GOT3 (cell line): ENCODE results near the gene IL10RA.

ENCODE experiments used
- DNase-seq: peaks from one replicate; lab custom pipeline; 2025; ENCODE audit warnings: mixed read lengths; lab: John Stamatoyannopoulos, UW

IL10RA gene

DNA sequence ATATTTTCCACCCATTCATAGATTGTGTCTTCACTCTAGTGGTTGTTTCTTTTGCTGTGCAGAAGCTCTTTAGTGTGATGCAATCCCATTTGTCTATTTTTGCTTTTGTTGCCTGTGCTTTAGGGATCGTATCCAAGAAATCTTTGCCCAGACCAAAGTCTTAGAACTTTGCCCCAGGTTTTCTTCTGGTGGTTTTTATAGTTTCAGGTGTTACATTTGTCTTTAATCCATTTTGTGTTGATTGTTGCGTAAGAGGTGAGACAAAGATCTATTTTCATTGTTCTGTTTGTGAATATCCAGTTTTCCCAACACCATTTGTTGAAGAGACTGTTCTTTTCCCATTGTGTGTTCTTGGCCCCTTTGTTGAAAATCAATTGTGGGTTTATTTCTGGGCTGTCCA is 6.4 kb downstream of the IL10RA start:
- no peak for DNase-seq

DNA sequence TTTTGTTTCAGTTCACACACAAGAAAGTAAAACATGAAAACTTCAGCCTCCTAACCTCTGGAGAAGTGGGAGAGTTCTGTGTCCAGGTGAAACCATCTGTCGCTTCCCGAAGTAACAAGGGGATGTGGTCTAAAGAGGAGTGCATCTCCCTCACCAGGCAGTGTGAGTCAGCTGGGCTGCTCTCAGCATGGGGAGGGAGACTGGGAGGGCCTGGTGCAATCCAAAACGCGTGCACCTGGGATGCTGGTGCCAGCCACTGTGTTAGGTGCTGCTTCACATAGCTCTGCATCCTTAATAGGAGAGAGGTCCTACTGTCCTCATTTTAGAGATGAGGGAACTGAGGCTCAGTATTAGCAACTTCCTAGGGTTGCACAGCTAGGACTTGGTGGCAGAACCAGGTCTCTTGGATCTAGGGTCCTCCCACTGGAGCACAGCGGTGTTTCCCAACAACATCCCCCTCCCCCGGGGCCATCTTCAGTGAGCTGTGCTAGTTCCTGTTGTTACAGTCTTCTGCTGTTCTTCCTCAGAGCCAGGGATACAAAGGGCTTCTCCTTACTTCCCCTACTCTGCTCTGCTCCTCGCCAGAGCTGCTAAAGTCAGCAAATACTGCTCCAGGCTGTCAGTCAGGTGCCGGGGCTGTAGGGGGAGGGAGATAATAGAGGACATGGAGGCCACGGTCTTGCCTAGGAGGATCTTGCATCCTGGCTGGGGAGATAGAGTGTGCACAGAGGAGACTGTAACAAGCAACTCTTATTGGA is 8.0 kb downstream of the IL10RA start:
- DNase-seq, result no peak

DNA sequence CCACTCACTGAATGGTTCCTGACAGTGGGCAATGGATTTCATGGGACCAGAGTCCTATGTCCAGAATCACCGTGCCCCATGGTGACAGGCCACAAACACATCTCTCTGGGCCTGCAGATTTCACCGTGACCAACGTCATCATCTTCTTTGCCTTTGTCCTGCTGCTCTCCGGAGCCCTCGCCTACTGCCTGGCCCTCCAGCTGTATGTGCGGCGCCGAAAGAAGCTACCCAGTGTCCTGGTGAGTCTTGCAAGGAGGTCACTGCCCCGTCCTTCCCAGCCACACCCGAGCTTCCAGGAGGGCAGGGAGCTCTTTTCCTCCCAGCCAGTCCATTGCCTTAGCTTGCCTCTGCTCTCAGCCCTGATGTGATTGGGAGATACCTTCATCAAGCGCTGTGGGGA is 9.3 kb downstream of the IL10RA start:
- DNase-seq, result no peak

DNA sequence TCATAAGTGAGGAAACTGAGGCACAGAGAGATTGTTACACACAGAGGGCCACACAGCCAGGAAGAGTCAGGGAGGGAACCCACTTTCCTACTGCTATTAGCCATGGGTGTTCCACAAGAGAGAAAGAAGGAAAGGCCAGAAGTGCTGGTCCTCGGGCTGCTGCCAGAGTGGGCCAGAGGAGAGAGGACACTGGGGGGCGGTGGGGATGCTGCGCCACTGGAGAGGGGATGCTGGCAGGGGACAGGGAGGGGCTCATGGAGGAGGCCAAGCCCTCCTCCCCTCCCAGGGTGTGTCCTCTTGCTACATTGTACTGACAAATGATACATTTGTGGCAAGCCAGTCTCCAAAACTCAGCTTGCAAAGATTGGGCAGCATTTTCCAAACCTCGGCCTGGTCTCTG is 9.9 kb downstream of the IL10RA start:
- DNase-seq, result no peak

DNA sequence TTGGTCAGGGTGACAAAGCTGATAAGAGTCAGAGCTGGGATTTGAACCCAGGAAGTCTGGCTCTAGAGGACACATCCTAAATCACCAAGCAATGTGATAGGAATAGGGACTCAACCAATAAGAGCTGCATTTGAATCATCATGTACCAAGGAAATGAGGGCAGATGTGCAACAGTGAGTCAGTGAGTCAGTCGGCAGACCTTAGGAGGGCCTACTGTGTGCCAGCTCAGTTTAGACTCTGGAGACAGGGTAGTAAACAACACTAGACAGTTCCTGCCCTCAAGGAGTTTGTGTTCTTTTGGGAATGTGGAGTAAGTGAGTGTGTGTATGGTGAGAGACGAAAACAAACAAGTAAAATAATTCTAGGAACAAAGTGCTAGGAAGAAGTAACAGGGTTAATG is 11.2 kb downstream of the IL10RA start:
- no peak for DNase-seq

DNA sequence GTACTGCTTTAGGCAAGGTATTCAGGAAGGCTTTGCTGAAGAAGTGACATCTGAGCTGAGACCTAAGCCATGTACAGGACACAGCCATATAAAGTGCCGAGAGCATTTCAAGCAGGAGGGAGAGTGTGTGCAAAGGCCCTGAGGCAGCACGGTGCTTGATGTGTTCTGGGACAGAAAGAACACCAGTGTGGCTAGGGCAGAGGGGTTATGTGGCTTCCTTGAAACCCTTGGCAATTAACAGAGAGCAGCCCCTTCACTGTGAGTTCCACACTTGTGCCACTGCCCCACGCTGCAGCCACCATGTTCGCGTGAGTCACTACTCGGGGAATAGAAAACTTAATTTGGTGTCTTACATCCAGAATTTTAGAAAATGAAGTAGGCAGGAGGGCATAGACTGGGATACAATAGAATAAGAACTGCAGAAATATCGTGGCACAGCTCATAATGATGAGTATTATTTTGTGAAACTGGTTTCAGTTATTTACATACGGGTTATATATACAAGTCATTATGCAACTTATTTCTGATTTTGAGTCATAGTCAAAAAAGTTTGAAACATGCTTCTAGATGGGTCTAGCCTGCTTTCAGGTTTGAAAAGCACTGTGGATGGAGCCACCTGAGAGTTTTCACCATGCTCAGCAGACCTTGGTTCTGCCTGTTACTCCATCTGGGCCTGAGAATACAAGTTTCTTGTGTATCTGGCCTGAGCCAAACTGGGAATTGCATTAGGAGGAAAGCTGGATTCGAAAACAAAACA is 11.8 kb downstream of the IL10RA start:
- DNase-seq, result no peak

DNA sequence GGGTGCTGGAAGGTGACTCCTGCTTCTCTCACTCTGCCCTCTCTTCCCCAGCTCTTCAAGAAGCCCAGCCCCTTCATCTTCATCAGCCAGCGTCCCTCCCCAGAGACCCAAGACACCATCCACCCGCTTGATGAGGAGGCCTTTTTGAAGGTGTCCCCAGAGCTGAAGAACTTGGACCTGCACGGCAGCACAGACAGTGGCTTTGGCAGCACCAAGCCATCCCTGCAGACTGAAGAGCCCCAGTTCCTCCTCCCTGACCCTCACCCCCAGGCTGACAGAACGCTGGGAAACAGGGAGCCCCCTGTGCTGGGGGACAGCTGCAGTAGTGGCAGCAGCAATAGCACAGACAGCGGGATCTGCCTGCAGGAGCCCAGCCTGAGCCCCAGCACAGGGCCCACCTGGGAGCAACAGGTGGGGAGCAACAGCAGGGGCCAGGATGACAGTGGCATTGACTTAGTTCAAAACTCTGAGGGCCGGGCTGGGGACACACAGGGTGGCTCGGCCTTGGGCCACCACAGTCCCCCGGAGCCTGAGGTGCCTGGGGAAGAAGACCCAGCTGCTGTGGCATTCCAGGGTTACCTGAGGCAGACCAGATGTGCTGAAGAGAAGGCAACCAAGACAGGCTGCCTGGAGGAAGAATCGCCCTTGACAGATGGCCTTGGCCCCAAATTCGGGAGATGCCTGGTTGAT is 12.6 kb downstream of the IL10RA start:
- no peak for DNase-seq

DNA sequence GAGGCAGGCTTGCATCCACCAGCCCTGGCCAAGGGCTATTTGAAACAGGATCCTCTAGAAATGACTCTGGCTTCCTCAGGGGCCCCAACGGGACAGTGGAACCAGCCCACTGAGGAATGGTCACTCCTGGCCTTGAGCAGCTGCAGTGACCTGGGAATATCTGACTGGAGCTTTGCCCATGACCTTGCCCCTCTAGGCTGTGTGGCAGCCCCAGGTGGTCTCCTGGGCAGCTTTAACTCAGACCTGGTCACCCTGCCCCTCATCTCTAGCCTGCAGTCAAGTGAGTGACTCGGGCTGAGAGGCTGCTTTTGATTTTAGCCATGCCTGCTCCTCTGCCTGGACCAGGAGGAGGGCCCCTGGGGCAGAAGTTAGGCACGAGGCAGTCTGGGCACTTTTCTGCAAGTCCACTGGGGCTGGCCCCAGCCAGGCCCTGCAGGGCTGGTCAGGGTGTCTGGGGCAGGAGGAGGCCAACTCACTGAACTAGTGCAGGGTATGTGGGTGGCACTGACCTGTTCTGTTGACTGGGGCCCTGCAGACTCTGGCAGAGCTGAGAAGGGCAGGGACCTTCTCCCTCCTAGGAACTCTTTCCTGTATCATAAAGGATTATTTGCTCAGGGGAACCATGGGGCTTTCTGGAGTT is 13.3 kb downstream of the IL10RA start:
- DNase-seq, result no peak

DNA sequence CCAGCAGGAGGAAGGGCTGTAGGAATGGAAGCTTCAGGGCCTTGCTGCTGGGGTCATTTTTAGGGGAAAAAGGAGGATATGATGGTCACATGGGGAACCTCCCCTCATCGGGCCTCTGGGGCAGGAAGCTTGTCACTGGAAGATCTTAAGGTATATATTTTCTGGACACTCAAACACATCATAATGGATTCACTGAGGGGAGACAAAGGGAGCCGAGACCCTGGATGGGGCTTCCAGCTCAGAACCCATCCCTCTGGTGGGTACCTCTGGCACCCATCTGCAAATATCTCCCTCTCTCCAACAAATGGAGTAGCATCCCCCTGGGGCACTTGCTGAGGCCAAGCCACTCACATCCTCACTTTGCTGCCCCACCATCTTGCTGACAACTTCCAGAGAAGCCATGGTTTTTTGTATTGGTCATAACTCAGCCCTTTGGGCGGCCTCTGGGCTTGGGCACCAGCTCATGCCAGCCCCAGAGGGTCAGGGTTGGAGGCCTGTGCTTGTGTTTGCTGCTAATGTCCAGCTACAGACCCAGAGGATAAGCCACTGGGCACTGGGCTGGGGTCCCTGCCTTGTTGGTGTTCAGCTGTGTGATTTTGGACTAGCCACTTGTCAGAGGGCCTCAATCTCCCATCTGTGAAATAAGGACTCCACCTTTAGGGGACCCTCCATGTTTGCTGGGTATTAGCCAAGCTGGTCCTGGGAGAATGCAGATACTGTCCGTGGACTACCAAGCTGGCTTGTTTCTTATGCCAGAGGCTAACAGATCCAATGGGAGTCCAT is 14.1 kb downstream of the IL10RA start:
- no peak for DNase-seq

DNA sequence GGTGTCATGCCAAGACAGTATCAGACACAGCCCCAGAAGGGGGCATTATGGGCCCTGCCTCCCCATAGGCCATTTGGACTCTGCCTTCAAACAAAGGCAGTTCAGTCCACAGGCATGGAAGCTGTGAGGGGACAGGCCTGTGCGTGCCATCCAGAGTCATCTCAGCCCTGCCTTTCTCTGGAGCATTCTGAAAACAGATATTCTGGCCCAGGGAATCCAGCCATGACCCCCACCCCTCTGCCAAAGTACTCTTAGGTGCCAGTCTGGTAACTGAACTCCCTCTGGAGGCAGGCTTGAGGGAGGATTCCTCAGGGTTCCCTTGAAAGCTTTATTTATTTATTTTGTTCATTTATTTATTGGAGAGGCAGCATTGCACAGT is 14.6 kb downstream of the IL10RA start:
- no peak for DNase-seq

DNA sequence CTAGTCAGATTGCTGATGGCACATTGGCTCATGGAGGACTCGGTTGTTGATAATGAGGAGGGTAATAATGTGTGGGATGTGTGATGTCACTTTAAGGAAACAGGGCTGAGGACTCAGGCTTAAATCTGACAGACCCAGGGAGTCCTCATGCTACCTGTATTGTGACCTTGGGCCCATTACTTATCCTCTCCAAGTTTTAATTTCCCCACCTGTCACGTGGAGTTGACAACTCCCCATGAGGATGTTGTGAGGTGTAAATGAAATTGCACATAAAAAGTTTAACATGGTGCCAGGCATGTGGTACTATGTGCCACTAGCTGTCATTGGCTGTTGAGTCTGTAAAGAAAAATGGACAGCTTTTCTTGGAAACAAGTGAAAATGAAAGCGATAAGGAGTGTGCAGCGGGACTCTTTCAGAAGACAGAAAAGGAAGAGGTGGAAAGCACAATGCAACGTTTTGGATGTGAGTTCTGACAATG is 15.3 kb downstream of the IL10RA start:
- DNase-seq, result no peak

DNA sequence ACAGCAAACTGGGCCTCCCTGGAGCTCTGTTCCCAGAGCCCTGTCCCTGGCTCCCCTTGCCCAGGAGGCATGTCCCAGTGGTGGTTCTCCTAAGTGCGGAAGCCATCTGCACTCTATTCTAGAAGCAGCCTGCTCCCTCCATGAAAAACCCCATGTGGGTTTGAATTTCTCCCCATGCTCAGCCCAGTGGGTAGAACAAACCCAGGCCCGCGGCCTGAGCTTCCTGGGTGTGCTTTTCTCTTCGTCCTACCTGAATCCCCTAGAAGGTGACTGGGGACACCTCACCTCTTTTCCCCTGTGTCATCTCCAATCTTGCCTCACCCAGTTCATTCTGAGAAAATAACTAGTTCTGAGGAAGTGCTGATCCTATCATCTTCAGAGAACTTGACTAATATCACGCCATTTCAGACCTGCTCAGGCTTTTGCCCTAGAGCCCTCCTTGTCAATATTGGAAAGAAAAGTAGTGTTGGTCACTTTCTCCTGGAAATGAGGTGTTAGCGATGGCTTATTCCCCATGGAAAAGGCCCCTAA is 15.9 kb downstream of the IL10RA start:
- no peak for DNase-seq

DNA sequence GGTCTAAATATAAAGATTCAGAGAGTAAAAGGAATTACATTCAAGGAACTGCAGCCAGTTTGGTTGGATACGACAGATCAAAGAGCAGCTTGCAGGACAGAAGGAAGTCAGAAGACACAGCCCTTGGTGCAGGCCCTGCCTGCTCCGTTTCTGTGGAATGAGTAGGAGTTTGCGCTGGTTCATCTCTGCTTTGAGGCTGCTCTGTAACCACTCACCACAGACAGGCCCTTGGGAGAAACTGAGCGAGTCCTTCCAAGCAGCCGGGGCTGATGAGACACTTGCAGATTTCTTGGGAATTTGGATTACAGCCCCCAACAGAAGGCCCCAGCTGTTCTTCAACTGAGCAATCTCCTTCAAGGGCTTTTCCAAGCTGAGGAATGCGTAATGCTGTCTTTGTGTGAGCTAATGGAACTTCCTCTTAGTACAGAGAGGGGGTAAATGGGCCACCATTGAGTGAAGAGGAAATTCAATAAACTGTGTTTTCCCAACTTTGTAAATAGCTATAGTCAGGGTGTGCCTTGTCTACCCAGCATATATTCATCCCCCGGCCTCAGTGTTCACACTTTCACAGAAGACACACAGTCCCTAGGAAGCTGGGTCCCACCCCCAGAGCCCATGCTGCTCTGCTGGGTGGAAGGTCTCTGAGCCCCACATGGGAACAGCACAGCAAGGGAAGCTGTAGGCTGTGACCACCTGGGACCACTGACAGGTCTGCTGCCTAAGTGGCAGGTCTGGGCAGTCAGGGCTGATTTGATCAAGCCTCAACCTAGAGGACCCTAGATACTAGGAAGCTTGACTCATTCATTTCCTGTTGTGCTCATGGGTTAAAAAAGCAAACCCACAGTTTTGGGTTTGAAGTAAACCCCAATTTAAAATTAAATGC is 16.6 kb downstream of the IL10RA start:
- DNase-seq, result no peak

DNA sequence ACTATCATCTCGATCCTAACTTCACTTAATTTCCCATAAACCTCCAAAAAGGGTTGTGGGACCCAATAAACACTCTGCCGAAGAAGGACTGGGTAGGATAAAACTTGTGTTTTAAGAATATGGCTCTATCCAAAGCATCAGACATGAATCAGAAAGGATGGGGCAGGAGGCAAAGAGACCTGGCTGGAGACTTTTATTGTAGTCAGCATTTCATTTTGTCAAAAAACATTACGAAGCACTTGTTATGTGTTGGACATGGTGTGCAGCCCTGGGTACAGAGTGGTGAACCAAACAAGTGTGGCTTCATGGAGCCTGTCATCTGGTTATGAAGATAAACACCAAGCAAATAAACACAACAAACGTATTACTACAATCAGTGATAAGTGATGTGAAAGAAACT is 17.3 kb downstream of the IL10RA start:
- DNase-seq, result no peak

DNA sequence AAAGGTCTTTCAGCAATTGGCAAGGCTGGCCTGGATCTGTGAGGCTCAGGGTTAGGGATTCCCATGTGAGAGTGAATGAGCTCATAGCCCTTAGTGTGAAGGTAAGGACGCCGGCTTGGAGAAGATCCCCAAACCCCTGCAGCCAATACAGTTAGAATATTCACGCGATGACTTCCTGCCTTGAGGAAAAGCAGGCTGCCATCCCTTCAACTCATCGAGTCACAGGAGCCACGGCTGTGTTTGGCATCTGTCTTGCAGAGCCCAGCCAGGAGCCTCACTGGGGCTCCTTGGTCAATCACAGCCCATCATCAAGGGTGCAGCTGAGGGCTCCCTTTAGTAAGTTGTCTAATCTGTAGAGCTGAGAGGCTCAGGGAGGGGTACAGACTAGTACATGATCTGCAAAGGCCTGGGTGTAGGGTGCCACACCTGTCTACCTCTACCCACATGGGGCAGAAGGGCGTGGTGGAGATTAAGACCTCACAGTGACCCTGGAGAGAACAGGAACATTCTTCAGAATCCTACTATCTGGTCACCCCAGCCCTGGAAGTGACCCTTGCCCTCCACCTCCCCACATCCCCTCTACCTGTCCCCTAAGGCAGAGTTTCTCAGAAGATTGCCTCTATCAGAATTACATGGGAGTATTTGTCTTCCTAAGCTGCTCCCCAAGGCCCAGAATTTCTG is 18.5 kb downstream of the IL10RA start:
- DNase-seq, result no peak

DNA sequence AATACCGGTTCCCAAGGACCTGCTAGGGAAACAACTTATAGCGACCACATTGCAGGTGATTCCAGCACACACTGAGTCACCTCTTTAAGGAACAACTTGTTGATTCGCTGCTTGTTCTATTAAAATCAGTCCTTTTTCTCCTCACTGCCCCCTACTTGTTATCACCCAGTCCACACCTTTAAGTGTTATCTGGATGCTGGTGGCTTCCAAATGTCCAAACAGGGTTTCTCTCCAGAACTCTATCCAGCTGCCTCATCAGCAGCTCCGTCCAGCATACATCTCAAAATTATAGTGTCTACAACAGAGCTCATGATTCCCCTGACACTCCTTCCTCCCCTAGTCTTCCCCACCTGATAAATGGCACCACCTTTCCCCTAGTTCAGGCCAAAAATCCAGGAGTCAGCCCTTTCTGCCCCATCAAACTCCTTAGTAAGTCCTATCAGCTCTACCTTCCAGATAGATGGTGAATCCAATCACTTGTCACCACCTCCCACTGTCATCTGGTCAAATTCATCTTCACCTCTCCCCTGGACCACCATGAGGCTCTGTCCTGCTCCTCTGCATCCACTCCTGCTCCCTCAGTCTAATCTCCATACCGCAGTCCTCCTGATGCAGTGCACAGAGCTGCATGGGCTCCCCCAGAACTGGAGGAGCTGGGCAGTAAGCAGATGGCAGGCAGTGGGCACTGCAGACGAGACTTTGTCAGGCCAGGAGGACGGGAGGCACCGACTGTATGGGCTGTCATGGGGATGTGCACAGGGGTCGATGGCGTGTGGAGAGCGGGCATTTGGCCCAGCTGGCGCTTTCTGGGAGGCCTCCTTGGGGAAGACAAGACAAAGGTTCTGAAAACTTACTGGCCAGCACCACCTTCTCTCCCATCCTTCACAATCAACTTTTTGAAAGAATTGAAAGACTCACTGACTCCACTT is 19.3 kb downstream of the IL10RA start:
- DNase-seq, result no peak

DNA sequence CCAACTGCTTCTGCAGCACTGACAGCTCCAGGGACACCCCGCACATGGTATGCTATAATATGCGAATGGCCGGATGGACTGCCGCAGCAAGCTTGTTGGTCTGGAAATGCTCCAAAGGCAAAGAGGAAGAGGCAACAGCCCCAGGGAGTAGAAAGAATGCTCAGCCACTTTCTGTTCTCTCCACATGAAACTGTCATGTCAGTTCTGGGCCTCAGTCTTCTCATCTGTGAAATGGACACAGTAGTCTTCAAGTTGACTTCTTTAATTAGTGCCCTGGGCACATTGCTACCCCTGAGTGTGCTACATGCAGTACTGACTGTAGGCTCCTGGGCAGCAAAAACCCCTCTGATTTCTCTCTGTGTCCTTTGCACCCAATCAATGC is 19.9 kb downstream of the IL10RA start:
- DNase-seq, result no peak

DNA sequence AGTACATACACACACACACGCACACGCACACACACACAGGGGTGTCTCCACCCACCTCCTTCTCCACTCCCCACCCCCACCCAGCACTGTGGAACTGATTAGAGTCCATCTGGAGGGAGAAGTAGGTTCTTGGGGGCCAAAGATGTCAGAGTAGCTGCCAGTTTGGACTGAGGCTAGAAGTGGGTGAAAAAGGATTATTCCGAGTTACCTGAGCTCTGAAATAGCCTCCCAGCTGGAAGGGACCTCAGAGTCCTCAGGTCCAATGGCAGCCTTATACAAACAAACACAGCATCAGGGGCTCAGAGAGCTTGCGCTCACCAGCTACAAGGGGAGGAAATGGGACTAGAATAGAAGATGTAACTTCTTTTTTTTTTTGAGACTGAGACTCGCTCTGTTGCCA is 20.8 kb downstream of the IL10RA start:
- no peak for DNase-seq
